K562 (cell line): ENCODE measurements around the gene PIP5KL1. TPM values are rescaled to one million over a fixed set of nuclear protein-coding genes. Genes with fewer than 3 reads are reported as not detected.

Experiments
- GABPB1 ChIP-seq: sonication (generic); formaldehyde crosslinking; IDR thresholded peaks from 2 replicates; pipeline ENCODE4 v1.8.0; 2022; ENCODE audit warnings: mild to moderate bottlenecking, missing genetic modification reagents
- MTA3 ChIP-seq: fragments of 450-650 bp; formaldehyde crosslinking; IDR thresholded peaks from 2 replicates; pipeline ENCODE4 v1.6.1; 2017; ENCODE audit warnings: mild to moderate bottlenecking, borderline replicate concordance
- NCOA1 ChIP-seq: fragments of 450-650 bp; IDR thresholded peaks from 2 replicates; pipeline ENCODE4 v1.6.1; 2016; ENCODE audit warnings: low read depth
- POLR2AphosphoS2 ChIP-seq: IDR thresholded peaks from 2 replicates; pipeline ENCODE4 v1.6.1; 2012; ENCODE audit warnings: low read length, improper control_type of control experiment
- TEAD1 ChIP-seq, 2 experiments: fragments of 450-650 bp in 1 of 2; sonication (generic) in 1 of 2; formaldehyde crosslinking; IDR thresholded peaks; 2 replicates each; pipeline versions ENCODE4 v1.4.0 to v1.8.0; 2020 to 2022; ENCODE audit warnings: mild to moderate bottlenecking in 2 of 2, missing genetic modification reagents in 1 of 2
- ZKSCAN1 ChIP-seq: fragments of 150-350 bp; IDR thresholded peaks from 2 replicates; pipeline ENCODE4 v1.6.1; 2016; ENCODE audit warnings: low read depth, low read length
- ZNF324 ChIP-seq: fragments of 250-450 bp; sonication (Bioruptor Pico); IDR thresholded peaks from 2 replicates; pipeline ENCODE4 v1.4.0; 2020; ENCODE audit warnings: mild to moderate bottlenecking
- ZNF780A ChIP-seq: fragments of 250-450 bp; sonication (Bioruptor Pico); IDR thresholded peaks from 2 replicates; pipeline ENCODE4 v1.5.0; 2021; ENCODE audit warnings: mild to moderate bottlenecking
- polyA plus RNA-seq, 8 experiments: library from polyadenylated mRNA; depleted of rRNA in 4 of 8; stranded (reverse) in 5 of 8; unstranded in 3 of 8; fragments of >200 nt; fragmentation: Nextera tagmentation in 2 of 8; fragmentation: Illumina TruSeq in 1 of 8; extraction: Ambion mirVana in 2 of 8; extraction: Trizol in 1 of 8; gene quantifications; 2 replicates each; pipeline versions ENCODE4 v1.2.1 to v1.2.3, GENCODE V29; 2011 to 2014; ENCODE audit warnings: inconsistent platforms in 1 of 8, missing spikeins in 1 of 8
- total RNA-seq, 7 experiments: library from RNA; depleted of rRNA in 6 of 7; stranded (reverse); fragments of >200 nt in 6 of 7; fragmentation: Illumina TruSeq in 2 of 7; extraction: Trizol in 2 of 7; gene quantifications; 2 replicates each; pipeline versions ENCODE4 v1.2.1 to v1.2.3, GENCODE V29; 2011 to 2021; ENCODE audit warnings: low replicate concordance in 1 of 7
- TF ChIP-seq, protein P1 (sequence below): fragments of 450-650 bp; formaldehyde crosslinking; IDR thresholded peaks from 2 replicates; pipeline ENCODE4 v1.4.0; 2020; ENCODE audit warnings: mild to moderate bottlenecking, moderate library complexity
- TF ChIP-seq, protein P2 (sequence below): sonication (generic); formaldehyde crosslinking; IDR thresholded peaks from 2 replicates; pipeline ENCODE4 v1.8.0; 2022; ENCODE audit warnings: mild to moderate bottlenecking, missing genetic modification reagents
- TF ChIP-seq, protein P3 (sequence below): IDR thresholded peaks from 2 replicates; pipeline ENCODE4 v1.6.1; 2014; ENCODE audit warnings: antibody characterized with exemption
- TF ChIP-seq, protein P4 (sequence below): sonication (generic); formaldehyde crosslinking; IDR thresholded peaks from 2 replicates; pipeline ENCODE4 v1.8.0; 2022; ENCODE audit warnings: mild to moderate bottlenecking, missing genetic modification reagents
- TF ChIP-seq, protein P5 (sequence below): sonication (generic); formaldehyde crosslinking; IDR thresholded peaks from 2 replicates; pipeline ENCODE4 v1.8.0; 2022; ENCODE audit warnings: missing genetic modification reagents, mild to moderate bottlenecking, moderate library complexity, borderline replicate concordance
- TF ChIP-seq, protein P6 (sequence below): fragments of 450-650 bp; IDR thresholded peaks from 2 replicates; pipeline ENCODE4 v1.6.1; 2016; ENCODE audit warnings: mild to moderate bottlenecking

The PIP5KL1 gene
- total and polyA plus RNA-seq, 9 of the 15 experiments (the other 6 are each of a cell fraction or from before 2014, with no cell fraction given) = 0.18 to 4.8 (median 1.2) TPM

DNA sequence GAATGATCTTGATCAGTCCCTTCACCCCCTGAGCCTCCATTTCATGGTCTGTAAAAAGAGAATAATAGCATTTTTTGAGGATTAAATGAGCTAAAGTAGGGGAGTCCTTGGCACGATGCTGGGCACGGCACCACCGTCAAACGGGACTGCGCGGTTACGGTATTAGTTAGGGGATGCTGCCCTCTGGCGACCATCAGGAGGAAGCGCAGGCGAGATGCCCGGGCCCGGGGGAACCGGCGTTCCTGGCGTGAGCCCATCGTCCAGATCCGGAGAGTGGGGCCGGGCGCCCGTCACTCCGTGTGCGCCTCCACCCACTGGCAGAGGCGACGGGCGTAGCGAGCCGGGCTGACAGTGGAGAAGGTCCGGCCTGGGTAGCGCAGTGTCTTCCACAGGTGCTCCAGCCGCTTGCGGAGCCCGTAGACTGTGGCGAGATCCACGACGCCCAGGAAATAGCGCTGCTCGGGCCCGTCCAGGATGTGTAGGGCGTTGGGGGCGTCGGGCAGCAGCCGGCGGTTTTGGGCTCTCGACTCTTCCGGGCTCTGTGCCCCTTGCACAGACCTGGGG, 8.9 kb downstream of the PIP5KL1 start (continued):
- TF ChIP-seq, protein P1, sequence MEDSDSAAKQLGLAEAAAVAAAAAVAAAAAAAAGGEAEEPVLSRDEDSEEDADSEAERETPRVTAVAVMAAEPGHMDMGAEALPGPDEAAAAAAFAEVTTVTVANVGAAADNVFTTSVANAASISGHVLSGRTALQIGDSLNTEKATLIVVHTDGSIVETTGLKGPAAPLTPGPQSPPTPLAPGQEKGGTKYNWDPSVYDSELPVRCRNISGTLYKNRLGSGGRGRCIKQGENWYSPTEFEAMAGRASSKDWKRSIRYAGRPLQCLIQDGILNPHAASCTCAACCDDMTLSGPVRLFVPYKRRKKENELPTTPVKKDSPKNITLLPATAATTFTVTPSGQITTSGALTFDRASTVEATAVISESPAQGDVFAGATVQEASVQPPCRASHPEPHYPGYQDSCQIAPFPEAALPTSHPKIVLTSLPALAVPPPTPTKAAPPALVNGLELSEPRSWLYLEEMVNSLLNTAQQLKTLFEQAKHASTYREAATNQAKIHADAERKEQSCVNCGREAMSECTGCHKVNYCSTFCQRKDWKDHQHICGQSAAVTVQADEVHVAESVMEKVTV (CRISPR knock-in tag) = peak; percentile 83
- TF ChIP-seq GABPB1 (peak; percentile 47; the same call in 1 of the 2 replicates), ZNF780A (CRISPR knock-in tag) (no peak), MTA3 (0 out of 2 replicates have a peak, but pooled peaks have one; percentile 43), TEAD1 (CRISPR knock-in tag; IDR thresholded peaks at IDR 0.05) (peak in 1 of 2 experiments; percentile 70; a peak in 1 of 4 replicates), POLR2AphosphoS2 (peak; percentile 50; the same call in 1 of the 2 replicates), ZKSCAN1 (0 out of 2 replicates have a peak, but pooled peaks have one; percentile 48), NCOA1 (no peak), ZNF324 (CRISPR knock-in tag) (no peak)
- TF ChIP-seq, protein P2, sequence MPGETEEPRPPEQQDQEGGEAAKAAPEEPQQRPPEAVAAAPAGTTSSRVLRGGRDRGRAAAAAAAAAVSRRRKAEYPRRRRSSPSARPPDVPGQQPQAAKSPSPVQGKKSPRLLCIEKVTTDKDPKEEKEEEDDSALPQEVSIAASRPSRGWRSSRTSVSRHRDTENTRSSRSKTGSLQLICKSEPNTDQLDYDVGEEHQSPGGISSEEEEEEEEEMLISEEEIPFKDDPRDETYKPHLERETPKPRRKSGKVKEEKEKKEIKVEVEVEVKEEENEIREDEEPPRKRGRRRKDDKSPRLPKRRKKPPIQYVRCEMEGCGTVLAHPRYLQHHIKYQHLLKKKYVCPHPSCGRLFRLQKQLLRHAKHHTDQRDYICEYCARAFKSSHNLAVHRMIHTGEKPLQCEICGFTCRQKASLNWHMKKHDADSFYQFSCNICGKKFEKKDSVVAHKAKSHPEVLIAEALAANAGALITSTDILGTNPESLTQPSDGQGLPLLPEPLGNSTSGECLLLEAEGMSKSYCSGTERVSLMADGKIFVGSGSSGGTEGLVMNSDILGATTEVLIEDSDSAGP (CRISPR knock-in tag) = 0 out of 2 replicates have a peak, but pooled peaks have one; percentile 32
- TF ChIP-seq, protein P3, sequence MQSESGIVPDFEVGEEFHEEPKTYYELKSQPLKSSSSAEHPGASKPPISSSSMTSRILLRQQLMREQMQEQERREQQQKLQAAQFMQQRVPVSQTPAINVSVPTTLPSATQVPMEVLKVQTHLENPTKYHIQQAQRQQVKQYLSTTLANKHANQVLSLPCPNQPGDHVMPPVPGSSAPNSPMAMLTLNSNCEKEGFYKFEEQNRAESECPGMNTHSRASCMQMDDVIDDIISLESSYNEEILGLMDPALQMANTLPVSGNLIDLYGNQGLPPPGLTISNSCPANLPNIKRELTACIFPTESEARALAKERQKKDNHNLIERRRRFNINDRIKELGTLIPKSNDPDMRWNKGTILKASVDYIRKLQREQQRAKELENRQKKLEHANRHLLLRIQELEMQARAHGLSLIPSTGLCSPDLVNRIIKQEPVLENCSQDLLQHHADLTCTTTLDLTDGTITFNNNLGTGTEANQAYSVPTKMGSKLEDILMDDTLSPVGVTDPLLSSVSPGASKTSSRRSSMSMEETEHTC = 0 out of 2 replicates have a peak, but pooled peaks have one; percentile 12
- TF ChIP-seq, protein P4, sequence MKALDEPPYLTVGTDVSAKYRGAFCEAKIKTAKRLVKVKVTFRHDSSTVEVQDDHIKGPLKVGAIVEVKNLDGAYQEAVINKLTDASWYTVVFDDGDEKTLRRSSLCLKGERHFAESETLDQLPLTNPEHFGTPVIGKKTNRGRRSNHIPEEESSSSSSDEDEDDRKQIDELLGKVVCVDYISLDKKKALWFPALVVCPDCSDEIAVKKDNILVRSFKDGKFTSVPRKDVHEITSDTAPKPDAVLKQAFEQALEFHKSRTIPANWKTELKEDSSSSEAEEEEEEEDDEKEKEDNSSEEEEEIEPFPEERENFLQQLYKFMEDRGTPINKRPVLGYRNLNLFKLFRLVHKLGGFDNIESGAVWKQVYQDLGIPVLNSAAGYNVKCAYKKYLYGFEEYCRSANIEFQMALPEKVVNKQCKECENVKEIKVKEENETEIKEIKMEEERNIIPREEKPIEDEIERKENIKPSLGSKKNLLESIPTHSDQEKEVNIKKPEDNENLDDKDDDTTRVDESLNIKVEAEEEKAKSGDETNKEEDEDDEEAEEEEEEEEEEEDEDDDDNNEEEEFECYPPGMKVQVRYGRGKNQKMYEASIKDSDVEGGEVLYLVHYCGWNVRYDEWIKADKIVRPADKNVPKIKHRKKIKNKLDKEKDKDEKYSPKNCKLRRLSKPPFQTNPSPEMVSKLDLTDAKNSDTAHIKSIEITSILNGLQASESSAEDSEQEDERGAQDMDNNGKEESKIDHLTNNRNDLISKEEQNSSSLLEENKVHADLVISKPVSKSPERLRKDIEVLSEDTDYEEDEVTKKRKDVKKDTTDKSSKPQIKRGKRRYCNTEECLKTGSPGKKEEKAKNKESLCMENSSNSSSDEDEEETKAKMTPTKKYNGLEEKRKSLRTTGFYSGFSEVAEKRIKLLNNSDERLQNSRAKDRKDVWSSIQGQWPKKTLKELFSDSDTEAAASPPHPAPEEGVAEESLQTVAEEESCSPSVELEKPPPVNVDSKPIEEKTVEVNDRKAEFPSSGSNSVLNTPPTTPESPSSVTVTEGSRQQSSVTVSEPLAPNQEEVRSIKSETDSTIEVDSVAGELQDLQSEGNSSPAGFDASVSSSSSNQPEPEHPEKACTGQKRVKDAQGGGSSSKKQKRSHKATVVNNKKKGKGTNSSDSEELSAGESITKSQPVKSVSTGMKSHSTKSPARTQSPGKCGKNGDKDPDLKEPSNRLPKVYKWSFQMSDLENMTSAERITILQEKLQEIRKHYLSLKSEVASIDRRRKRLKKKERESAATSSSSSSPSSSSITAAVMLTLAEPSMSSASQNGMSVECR (CRISPR knock-in tag) = 0 out of 2 replicates have a peak, but pooled peaks have one; percentile 37
- TF ChIP-seq, protein P5, sequence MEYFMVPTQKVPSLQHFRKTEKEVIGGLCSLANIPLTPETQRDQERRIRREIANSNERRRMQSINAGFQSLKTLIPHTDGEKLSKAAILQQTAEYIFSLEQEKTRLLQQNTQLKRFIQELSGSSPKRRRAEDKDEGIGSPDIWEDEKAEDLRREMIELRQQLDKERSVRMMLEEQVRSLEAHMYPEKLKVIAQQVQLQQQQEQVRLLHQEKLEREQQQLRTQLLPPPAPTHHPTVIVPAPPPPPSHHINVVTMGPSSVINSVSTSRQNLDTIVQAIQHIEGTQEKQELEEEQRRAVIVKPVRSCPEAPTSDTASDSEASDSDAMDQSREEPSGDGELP = peak; percentile 52; the same call in 1 of the 2 replicates
- TF ChIP-seq, protein P6, sequence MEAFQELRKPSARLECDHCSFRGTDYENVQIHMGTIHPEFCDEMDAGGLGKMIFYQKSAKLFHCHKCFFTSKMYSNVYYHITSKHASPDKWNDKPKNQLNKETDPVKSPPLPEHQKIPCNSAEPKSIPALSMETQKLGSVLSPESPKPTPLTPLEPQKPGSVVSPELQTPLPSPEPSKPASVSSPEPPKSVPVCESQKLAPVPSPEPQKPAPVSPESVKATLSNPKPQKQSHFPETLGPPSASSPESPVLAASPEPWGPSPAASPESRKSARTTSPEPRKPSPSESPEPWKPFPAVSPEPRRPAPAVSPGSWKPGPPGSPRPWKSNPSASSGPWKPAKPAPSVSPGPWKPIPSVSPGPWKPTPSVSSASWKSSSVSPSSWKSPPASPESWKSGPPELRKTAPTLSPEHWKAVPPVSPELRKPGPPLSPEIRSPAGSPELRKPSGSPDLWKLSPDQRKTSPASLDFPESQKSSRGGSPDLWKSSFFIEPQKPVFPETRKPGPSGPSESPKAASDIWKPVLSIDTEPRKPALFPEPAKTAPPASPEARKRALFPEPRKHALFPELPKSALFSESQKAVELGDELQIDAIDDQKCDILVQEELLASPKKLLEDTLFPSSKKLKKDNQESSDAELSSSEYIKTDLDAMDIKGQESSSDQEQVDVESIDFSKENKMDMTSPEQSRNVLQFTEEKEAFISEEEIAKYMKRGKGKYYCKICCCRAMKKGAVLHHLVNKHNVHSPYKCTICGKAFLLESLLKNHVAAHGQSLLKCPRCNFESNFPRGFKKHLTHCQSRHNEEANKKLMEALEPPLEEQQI = no peak
